ENCODE results near the gene RNF220.

- TF ChIP-seq CTCF (optimal IDR thresholded peaks at IDR 0.05 in 1 of 3, IDR thresholded peaks at IDR 0.05 in 1 of 3, conservative IDR thresholded peaks at IDR 0.05 in 1 of 3; ENCODE audit: extremely low read depth in 1 of 3, insufficient read depth in 2 of 3, low read length in 3 of 3) (no peak), EZH2 (IDR thresholded peaks at IDR 0.05; ENCODE audit: low read length) (no peak)
Measured at GRCh38 chr1:44433209-44433608, 28.2 kb downstream of the RNF220 start.
